DMS114 treated with DMSO at 0.1 percent for 48 hours (cell line): Measurements from ENCODE around the gene ADH1B.
"Not testable (repeated sequence)": the region's sequence is repeated elsewhere in the genome, so short reads cannot be mapped to it uniquely, and the experiment has no call there.

Experiments
- DNase-seq: peaks from one replicate; lab custom pipeline; 2025; ENCODE audit not compliant: unreplicated experiment; lab: John Stamatoyannopoulos, UW

Gene ADH1B

GRCh38 chr4:99324361-99324760, 3.2 kb upstream of the ADH1B start:
- no peak for DNase-seq

GRCh38 chr4:99323756-99324155, 2.6 kb upstream of the ADH1B start:
- DNase-seq = no peak

GRCh38 chr4:99317811-99318210, 3.4 kb downstream of the ADH1B start:
- not testable (repeated sequence) for DNase-seq

- DNase-seq = no peak
Measured at GRCh38 chr4:99317354-99317753, 3.8 kb downstream of the ADH1B start.

GRCh38 chr4:99315839-99316238, 5.4 kb downstream of the ADH1B start:
- no peak for DNase-seq

GRCh38 chr4:99314211-99314610, 7.0 kb downstream of the ADH1B start:
- DNase-seq = no peak

- no peak for DNase-seq
Measured at GRCh38 chr4:99310389-99310788, 10.8 kb downstream of the ADH1B start.

GRCh38 chr4:99305638-99306400, 15.4 kb downstream of the ADH1B start:
- DNase-seq = no peak

GRCh38 chr4:99301376-99302164, 19.6 kb downstream of the ADH1B start:
- no peak for DNase-seq

GRCh38 chr4:99300934-99301333, 20.3 kb downstream of the ADH1B start:
- DNase-seq = no peak

GRCh38 chr4:99293357-99293756, 27.8 kb downstream of the ADH1B start:
- no peak for DNase-seq

GRCh38 chr4:99290848-99291786, 30.1 kb downstream of the ADH1B start, which contains the start of gene ADH1A:
ADH1A (minus strand) TSS chr4:99290985; CDS start chr4:99290914, 71 bp downstream.
- no peak for DNase-seq

- no peak for DNase-seq
Measured at GRCh38 chr4:99285387-99285786, 35.8 kb downstream of the ADH1B start.

GRCh38 chr4:99282731-99283130, 38.5 kb downstream of the ADH1B start:
- DNase-seq = no peak

- DNase-seq = no peak
Measured at GRCh38 chr4:99281261-99281660, 39.9 kb downstream of the ADH1B start.

- DNase-seq = no peak
Measured at GRCh38 chr4:99276417-99276816, 44.8 kb downstream of the ADH1B start.

- DNase-seq = no peak
Measured at GRCh38 chr4:99275885-99276284, 45.3 kb downstream of the ADH1B start.

GRCh38 chr4:99275050-99275449, 46.2 kb downstream of the ADH1B start:
- DNase-seq = no peak

- DNase-seq = no peak
Measured at GRCh38 chr4:99273704-99274103, 47.5 kb downstream of the ADH1B start.

- no peak for DNase-seq
Measured at GRCh38 chr4:99264927-99265326, 56.3 kb downstream of the ADH1B start.
